Common myeloid progenitor, CD34-positive (primary cell): Measurements from ENCODE around the gene CAMK4.

ENCODE experiments used
- CTCF ChIA-PET: fragments of 350-600 bp; sonication (Branson Sonifier 250); formaldehyde crosslinking; loops from one replicate; lab custom pipeline; 2021; ENCODE audit warnings: antibody characterized with exemption; lab: Charles Lee
- POLR2A ChIA-PET: fragments of 350-600 bp; sonication (Branson Sonifier 250); formaldehyde crosslinking; loops from one replicate; lab custom pipeline; 2021; ENCODE audit warnings: antibody characterized with exemption; lab: Charles Lee
- DNase-seq, 3 donors: peaks; one replicate each; pipeline versions ENCODE4 v3.0.0 to v3.0.0-alpha.2; 2013
- H3K27ac ChIP-seq, 2 experiments: 1 replicate in 1 of 2; 2 replicates in 1 of 2; pipeline ENCODE4 v1.7.0; 2013; ENCODE audit warnings: inconsistent platforms in 2 of 2, low read length in 2 of 2, mild to moderate bottlenecking in 2 of 2, low read depth in 1 of 2, moderate library complexity in 1 of 2; ENCODE audit not compliant: severe bottlenecking in 2 of 2, insufficient read depth in 1 of 2, poor library complexity in 1 of 2
- H3K27me3 ChIP-seq, 5 experiments: replicated peaks in 2 of 5; 1 replicate in 3 of 5; 2 replicates in 2 of 5; pipeline versions ENCODE4 v1.6.1 to v1.7.0; 2013; ENCODE audit warnings: low read length in 4 of 5, mild to moderate bottlenecking in 2 of 5, moderate library complexity in 2 of 5, inconsistent platforms in 1 of 5; ENCODE audit not compliant: insufficient read depth in 5 of 5, control insufficient read depth in 4 of 5
- H3K36me3 ChIP-seq, 4 experiments: 1 replicate in 2 of 4; 2 replicates in 2 of 4; pipeline versions ENCODE4 v1.6.1 to v1.7.0; 2013; ENCODE audit warnings: low read length in 3 of 4, control low read depth in 1 of 4, mild to moderate bottlenecking in 1 of 4; ENCODE audit not compliant: control insufficient read depth in 4 of 4, insufficient read depth in 4 of 4
- H3K4me1 ChIP-seq, 4 experiments: 1 replicate in 3 of 4; 2 replicates in 1 of 4; pipeline versions ENCODE4 v1.6.1 to v1.7.1; 2013; ENCODE audit warnings: low read length in 3 of 4, mild to moderate bottlenecking in 3 of 4, control low read depth in 1 of 4, inconsistent platforms in 1 of 4, moderate library complexity in 1 of 4; ENCODE audit not compliant: control insufficient read depth in 4 of 4, insufficient read depth in 4 of 4; ENCODE audit errors: control extremely low read depth in 1 of 4
- H3K4me3 ChIP-seq, 7 experiments: 1 replicate in 4 of 7; 2 replicates in 3 of 7; pipeline versions ENCODE4 v1.5.1 to v1.7.0; 2013; ENCODE audit warnings: mild to moderate bottlenecking in 7 of 7, low read length in 6 of 7, moderate library complexity in 6 of 7, inconsistent platforms in 2 of 7, low read depth in 2 of 7, control low read depth in 1 of 7; ENCODE audit not compliant: insufficient read depth in 4 of 7, control insufficient read depth in 1 of 7; ENCODE audit errors: extremely low read depth in 1 of 7
- H3K9me3 ChIP-seq, 5 experiments: 1 replicate in 4 of 5; 2 replicates in 1 of 5; pipeline versions ENCODE4 v1.6.1 to v1.7.1; 2013; ENCODE audit warnings: low read length in 4 of 5, mild to moderate bottlenecking in 2 of 5, inconsistent platforms in 1 of 5, low read depth in 1 of 5, moderate library complexity in 1 of 5; ENCODE audit not compliant: control insufficient read depth in 4 of 5, insufficient read depth in 2 of 5; ENCODE audit errors: control extremely low read depth in 1 of 5
- WGBS: methylation state at CpG from one replicate; pipeline ENCODE4 v1.1.5; 2013; ENCODE audit not compliant: insufficient coverage; 5-methylcytosine and 5-hydroxymethylcytosine counted together

CAMK4 gene

DNA sequence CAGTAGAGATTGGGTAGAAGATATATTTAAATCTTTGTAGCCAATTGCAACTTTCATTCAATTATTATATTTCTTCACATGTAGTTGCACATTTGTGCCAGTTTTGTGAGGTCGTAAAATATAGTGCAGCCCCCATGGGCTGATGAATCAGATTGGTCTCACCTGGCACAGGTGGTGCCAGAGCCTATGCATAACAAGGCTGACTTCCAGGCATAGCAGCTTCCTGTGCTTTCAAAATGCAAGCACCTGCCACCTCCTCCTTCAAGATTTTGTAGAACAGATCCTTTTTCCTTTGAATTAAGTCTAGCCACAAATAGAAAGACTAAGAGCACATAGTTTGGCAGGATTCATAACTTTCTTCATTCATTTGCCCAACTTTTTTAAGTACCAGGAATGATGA lies 201.0 kb downstream of the CAMK4 start:
- no peaks in the 10 kb centered on the region for H3K4me1 ChIP-seq
- CTCF ChIA-PET = interaction anchor here (1.2 kb wide), 1 partner anchor 10 kb away, joined by 3 read pairs; no protein-coding TSS in a partner anchor
- no peaks in the 10 kb centered on the region for H3K36me3 ChIP-seq
- 91% methylated on average over 1 of the region's 1 CpG for WGBS
- no peak overlapping the region for H3K4me3 ChIP-seq
- no peak overlapping the region for H3K27ac ChIP-seq
- no peaks in the 10 kb centered on the region for H3K27me3 ChIP-seq
- POLR2A ChIA-PET = no interaction called here
- H3K9me3 ChIP-seq = no peaks in the 10 kb centered on the region
- no peak for DNase-seq

DNA sequence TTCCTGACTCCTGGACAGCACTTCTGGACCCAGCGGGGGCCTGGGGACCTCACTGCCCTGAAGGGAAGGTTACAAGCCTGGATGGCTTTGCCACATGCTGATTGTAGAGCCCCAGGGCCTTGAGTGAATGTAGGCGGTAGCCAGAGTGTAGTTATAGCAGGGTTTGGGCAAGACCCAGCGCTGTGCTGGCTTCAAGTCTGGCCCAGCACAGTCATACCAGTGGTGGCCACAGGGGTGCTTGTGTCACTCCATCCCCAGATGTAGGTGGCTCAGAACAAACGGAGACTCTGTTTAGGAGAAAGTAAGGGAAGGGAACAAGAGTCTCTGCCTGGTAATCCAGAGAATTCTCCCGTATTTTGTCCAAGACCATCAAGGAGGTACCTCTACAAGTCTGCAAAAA lies 203.6 kb downstream of the CAMK4 start:
- Histone ChIP-seq H3K4me1 (no peaks in the 10 kb centered on the region), H3K27ac (no peak overlapping the region), H3K36me3 (no peaks in the 10 kb centered on the region), H3K27me3 (no peaks in the 10 kb centered on the region), H3K4me3 (no peak overlapping the region), H3K9me3 (no peaks in the 10 kb centered on the region)
- WGBS = 97% methylated on average over 5 of the region's 5 CpGs
- CTCF ChIA-PET = no interaction called here
- POLR2A ChIA-PET = no interaction called here
- DNase-seq = no peak

DNA sequence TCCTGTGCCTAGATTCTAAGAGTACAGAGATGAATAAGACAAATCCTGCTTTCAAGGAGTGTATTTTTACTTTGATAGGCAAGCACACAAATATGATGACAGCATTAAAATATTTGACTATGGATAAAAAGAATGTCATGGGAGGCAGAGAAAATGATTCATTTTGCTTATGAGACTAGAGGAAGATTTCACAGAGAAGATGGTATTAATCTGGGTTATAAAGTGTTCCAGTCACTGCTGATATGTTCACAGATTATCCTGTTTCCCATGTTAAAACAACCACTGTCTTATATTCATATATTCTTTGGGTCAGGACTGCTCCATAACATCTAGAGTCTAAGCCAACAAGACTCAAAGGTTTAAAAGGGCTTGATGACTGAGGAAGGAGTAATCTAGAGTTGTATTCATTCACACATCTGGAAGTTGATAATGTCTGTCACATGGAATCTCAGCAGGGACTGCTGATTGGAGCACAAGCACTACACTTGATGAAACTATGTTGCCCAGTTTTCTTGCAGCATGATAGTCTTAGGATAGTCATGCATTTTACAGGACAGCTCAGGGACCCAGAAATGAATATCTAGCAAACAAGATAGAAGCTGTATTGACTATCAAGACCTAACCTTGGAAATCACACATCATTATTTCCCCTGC lies 208.8 kb downstream of the CAMK4 start:
- ChIA-PET CTCF (no interaction called here), POLR2A (no interaction called here)
- no peak for DNase-seq
- H3K4me1 ChIP-seq = no peaks in the 10 kb centered on the region
- H3K27ac ChIP-seq = no peak overlapping the region
- no peaks in the 10 kb centered on the region for H3K9me3 ChIP-seq
- no peaks in the 10 kb centered on the region for H3K36me3 ChIP-seq
- no peak overlapping the region for H3K4me3 ChIP-seq
- no peaks in the 10 kb centered on the region for H3K27me3 ChIP-seq

DNA sequence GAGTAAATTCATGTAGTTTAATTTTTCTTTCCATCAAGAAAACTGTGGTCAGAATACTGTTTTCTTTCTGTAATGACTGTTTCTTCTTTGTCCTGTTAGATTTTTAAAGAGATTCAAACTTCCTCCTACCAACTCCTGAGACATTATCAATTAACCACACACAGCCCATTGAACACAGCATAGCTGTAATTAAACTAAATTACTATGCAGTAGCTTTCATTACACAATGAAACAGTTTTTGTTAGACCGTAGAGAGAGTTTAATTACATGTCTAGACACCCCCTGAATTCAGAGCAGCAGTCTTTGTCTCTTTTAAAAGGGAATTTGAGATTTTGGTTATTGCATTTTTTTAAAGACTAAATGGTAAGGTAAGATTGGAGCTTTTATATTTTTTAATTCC lies 210.6 kb downstream of the CAMK4 start:
- ChIA-PET CTCF (no interaction called here), POLR2A (no interaction called here)
- WGBS = no CpG with 5 or more reads among the region's 1 CpG

DNA sequence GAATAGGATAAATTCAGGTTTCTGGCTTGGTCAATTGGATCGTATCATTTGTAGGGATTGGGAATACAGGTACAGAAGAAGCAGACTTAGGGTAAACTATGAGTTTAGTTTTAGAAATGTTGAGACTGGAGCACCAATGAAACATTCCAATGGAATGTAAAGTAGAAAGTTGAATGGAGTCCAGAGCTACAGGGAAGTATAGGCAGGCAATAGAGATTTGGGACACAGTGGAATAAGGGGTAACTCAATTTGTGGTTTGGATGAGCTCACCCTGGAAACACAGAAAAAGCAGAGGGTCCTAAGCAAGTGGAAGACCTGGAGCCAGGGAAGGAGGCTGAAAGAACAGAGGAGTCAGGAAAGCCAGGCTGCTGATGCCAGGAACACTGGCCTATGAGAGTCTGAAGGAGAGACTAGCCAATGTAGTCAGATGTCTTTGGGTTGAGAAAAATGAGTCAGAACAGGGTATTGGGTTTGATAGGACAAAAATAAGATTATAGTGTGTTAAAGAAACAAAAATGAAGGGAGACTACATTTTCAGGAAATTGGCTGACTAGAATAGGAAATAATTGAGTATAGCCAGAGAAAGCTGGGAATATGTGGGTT lies 215.4 kb downstream of the CAMK4 start:
- no peaks in the 10 kb centered on the region for H3K4me1 ChIP-seq
- H3K27ac ChIP-seq = no peak overlapping the region
- CTCF ChIA-PET = no interaction called here
- no peak for DNase-seq
- POLR2A ChIA-PET = no interaction called here
- no peaks in the 10 kb centered on the region for H3K36me3 ChIP-seq
- H3K4me3 ChIP-seq = no peak overlapping the region
- 100% methylated on average over 1 of the region's 1 CpG for WGBS
- H3K9me3 ChIP-seq = no peaks in the 10 kb centered on the region
- peaks cover 0 to 5% (median 0%) of the 10 kb centered on the region in 5 experiments for H3K27me3 ChIP-seq

More for the DNA sequence above, 210.6 kb downstream of the CAMK4 start:
- H3K9me3 ChIP-seq = no peaks in the 10 kb centered on the region
- H3K4me3 ChIP-seq = no peak overlapping the region
- H3K36me3 ChIP-seq = no peaks in the 10 kb centered on the region
- H3K27me3 ChIP-seq = peaks cover 0 to 5% (median 0%) of the 10 kb centered on the region in 5 experiments
- no peak for DNase-seq
- H3K27ac ChIP-seq = no peak overlapping the region
- no peaks in the 10 kb centered on the region for H3K4me1 ChIP-seq

DNA sequence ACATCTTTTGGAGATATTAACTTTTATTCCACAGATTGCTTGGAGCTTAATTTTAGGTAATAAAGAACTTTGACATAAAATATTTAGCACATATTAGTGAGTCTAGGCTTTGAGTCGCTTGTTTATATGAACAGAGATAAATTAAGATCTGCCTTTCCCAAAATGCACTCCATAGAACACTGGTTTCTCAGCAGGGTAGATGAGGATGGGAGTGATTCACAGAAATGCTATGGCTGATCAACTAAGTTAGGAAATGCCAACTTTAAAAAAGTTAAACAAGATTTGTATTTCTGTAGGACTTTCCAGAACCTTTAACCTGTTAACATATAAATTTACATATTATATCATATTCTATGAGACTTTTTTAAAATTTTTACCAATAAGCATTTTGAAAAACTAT lies 222.9 kb downstream of the CAMK4 start:
- Histone ChIP-seq H3K27ac (no peak overlapping the region), H3K4me3 (no peak overlapping the region), H3K27me3 (peaks cover 0 to 6% (median 0%) of the 10 kb centered on the region in 5 experiments), H3K4me1 (no peaks in the 10 kb centered on the region), H3K36me3 (no peaks in the 10 kb centered on the region), H3K9me3 (no peaks in the 10 kb centered on the region)
- ChIA-PET POLR2A (no interaction called here), CTCF (no interaction called here)
- DNase-seq = no peak
- WGBS = no CpG with 5 or more reads among the region's 1 CpG

DNA sequence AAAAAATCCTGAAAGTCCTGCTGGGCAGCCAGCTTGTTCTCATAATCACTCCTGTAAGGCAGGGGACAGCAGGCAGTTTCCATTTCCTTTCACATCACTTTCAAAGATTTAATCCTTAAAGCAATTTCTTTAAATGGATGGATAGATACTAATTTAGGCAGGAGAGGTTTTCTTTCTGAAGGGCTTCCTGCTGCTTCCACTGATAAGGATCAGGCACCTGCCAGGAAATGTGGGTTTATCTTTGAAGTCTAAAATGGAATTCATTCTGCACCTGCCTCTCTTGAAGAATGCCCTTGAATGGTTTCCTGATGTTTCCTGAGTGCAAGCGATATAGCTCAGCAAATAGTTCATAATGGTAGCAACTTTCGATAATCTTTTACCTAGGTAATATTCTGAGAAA lies 223.6 kb downstream of the CAMK4 start:
- Histone ChIP-seq H3K4me1 (no peaks in the 10 kb centered on the region), H3K9me3 (no peaks in the 10 kb centered on the region), H3K36me3 (no peaks in the 10 kb centered on the region), H3K27ac (no peak overlapping the region), H3K4me3 (no peak overlapping the region), H3K27me3 (peaks cover 0 to 6% (median 0%) of the 10 kb centered on the region in 5 experiments)
- no CpG with 5 or more reads among the region's 2 CpGs for WGBS
- POLR2A ChIA-PET = no interaction called here
- peak in 2 of 3 donors; percentile 3 to 18 for DNase-seq
- CTCF ChIA-PET = interaction anchor here (0.6 kb wide), 1 partner anchor 64 kb away, joined by 3 read pairs; no protein-coding TSS in a partner anchor
